ENCODE results near the gene MED23.

GRCh38 chr6:131646249-131646670, 18.2 kb upstream of the MED23 start:
- TF ChIP-seq EZH2 (IDR thresholded peaks at IDR 0.05; ENCODE audit: insufficient read depth, poor library complexity, severe bottlenecking): no peak
- no peak for TF ChIP-seq EZH2phosphoT487 (IDR thresholded peaks at IDR 0.05; ENCODE audit: insufficient read depth, low read depth)
